Breast epithelium (tissue), 4 donors: ENCODE results near the gene CCDC38. TPM values are rescaled to one million over a fixed set of nuclear protein-coding genes. Genes with fewer than 3 reads are reported as not detected.

Experiments used
- DNase-seq, 2 donors: peaks; one replicate each; pipeline ENCODE4 v3.0.0-alpha.2; 2019; ENCODE audit warnings: low spot score in 2 of 2
- H3K27ac ChIP-seq, 2 donors: fragments of 200-600 bp; sonication (generic) in 1 of 2; one replicate each; pipeline ENCODE4 v1.5.1; 2016 to 2019; ENCODE audit warnings: mild to moderate bottlenecking in 1 of 2
- H3K27me3 ChIP-seq, 2 donors: fragments of 200-600 bp; sonication (generic) in 1 of 2; one replicate each; pipeline versions ENCODE4 v1.5.1 to v1.6.0; 2017 to 2019; ENCODE audit warnings: control low read depth in 1 of 2, mild to moderate bottlenecking in 1 of 2
- H3K36me3 ChIP-seq: fragments of 200-600 bp; one replicate; pipeline ENCODE4 v1.5.1; 2019
- H3K4me1 ChIP-seq, 2 donors: fragments of 200-600 bp; sonication (generic); one replicate each; pipeline ENCODE4 v1.5.1; 2016 to 2019; ENCODE audit warnings: control low read depth in 1 of 2
- H3K4me3 ChIP-seq, 3 donors: fragments of 200-600 bp; sonication (generic); 1 replicate in 2 of 3; 2 replicates in 1 of 3; pipeline ENCODE4 v1.5.1; 2016 to 2019; ENCODE audit warnings: mild to moderate bottlenecking in 3 of 3, moderate library complexity in 2 of 3
- H3K9me3 ChIP-seq, 2 donors: fragments of 200-600 bp; sonication (generic) in 1 of 2; one replicate each; pipeline ENCODE4 v1.5.1; 2016 to 2019; ENCODE audit warnings: control low read depth in 1 of 2
- POLR2A ChIP-seq: fragments of 450-650 bp; IDR thresholded peaks from one replicate; pipeline ENCODE4 v1.6.1; 2016; ENCODE audit warnings: antibody characterized with exemption, mild to moderate bottlenecking, moderate library complexity
- POLR2AphosphoS5 ChIP-seq, 3 donors: sonication (generic); formaldehyde crosslinking; IDR thresholded peaks; one replicate each; pipeline ENCODE4 v1.6.1; 2017; ENCODE audit warnings: antibody characterized with exemption in 3 of 3
- intact Hi-C: fragments of 100-400 bp; cut with DNase I; formaldehyde crosslinking; loops from one replicate; pipeline ENCODE4 v1.15.1; 2023; ENCODE audit warnings: low total_unique reads
- total RNA-seq, 3 donors: library from RNA; depleted of rRNA; stranded (reverse); fragments of >200 nt; gene quantifications; one replicate each; pipeline ENCODE4 v1.1.0, GENCODE V29; 2016
- TF ChIP-seq, protein P1 (sequence below), 3 donors: fragments of 450-650 bp; IDR thresholded peaks; one replicate each; pipeline ENCODE4 v1.5.1; 2016 to 2017; ENCODE audit warnings: antibody characterized with exemption in 3 of 3, mild to moderate bottlenecking in 3 of 3, moderate library complexity in 3 of 3

Gene CCDC38
- total RNA-seq, 3 donors from 2014 or later, result 0.73 TPM; not detected in 2

DNA sequence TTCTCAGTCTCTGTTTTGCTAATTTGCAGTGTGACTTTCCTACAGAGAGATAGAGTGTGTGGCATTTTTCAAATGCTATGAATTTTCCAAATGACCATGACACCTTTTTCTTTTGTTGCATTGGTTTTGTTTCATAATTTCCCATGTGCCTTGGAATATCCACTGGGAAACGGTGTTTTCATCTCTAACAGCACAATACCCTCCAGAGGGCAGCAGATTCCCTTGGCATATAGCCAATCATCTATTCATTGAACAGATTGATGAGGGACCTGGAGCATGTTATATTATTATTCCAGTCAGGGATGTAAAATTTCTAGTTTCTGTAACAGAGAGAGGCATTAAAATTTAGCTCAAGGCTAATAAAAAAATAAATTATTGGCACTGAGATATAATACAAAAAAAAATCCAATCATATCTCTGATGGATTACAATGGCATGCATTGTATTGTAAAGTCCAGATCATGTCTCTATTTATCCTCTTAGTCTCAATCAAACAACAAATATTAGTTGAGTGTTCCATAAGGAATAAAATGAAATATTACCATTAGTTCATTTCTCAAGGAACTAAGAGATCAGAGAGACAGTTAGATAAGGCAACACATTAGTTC is 122.2 kb downstream of the CCDC38 start:
- DNase-seq, result no peak
- no peaks in the 10 kb centered on the region for H3K27me3 ChIP-seq
- H3K27ac ChIP-seq, result no peak overlapping the region
- TF ChIP-seq, protein P1, sequence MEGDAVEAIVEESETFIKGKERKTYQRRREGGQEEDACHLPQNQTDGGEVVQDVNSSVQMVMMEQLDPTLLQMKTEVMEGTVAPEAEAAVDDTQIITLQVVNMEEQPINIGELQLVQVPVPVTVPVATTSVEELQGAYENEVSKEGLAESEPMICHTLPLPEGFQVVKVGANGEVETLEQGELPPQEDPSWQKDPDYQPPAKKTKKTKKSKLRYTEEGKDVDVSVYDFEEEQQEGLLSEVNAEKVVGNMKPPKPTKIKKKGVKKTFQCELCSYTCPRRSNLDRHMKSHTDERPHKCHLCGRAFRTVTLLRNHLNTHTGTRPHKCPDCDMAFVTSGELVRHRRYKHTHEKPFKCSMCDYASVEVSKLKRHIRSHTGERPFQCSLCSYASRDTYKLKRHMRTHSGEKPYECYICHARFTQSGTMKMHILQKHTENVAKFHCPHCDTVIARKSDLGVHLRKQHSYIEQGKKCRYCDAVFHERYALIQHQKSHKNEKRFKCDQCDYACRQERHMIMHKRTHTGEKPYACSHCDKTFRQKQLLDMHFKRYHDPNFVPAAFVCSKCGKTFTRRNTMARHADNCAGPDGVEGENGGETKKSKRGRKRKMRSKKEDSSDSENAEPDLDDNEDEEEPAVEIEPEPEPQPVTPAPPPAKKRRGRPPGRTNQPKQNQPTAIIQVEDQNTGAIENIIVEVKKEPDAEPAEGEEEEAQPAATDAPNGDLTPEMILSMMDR (IDR thresholded peaks at IDR 0.05), result peak in 2 of 3 donors; percentile 60 to 61
- TF ChIP-seq POLR2AphosphoS5 (IDR thresholded peaks at IDR 0.05), result peak in 1 of 3 donors; percentile 32
- TF ChIP-seq POLR2A, result no peak
- no peaks in the 10 kb centered on the region for H3K36me3 ChIP-seq
- intact Hi-C loops, result no loop called here
- H3K4me1 ChIP-seq, result no peaks in the 10 kb centered on the region
- no peak overlapping the region for H3K4me3 ChIP-seq
- no peaks in the 10 kb centered on the region for H3K9me3 ChIP-seq

Other genes starting within 250 kb of the CCDC38 start
- 100 to 1,000 TPM in 2 of 3 donors, 10 to 100 TPM in 1; 27.4 to 188 (median 110) TPM for gene NTN4, start 151.8 kb downstream of the CCDC38 start, total RNA-seq
- 10 to 100 TPM in 1 of 3 donors, 1 to 10 TPM in 2; 5.4 to 11.8 (median 10.0) TPM for gene SNRPF, start 83.7 kb downstream of the CCDC38 start, total RNA-seq
- gene AMDHD1, start 717 bp upstream of the CCDC38 start, total RNA-seq, result 1 to 10 TPM in 2 of 3 donors, under 1 TPM in 1; 0.98 to 2.8 (median 1.3) TPM
- 1 to 10 TPM in 1 of 3 donors, under 1 TPM in 2; 0.59 to 4.3 (median 0.98) TPM for gene HAL, start 53.7 kb upstream of the CCDC38 start, total RNA-seq
- gene LTA4H, start 93.0 kb upstream of the CCDC38 start, total RNA-seq, result 10 to 100 TPM; 66.5 to 94.5 (median 67.4) TPM